ENCODE results near the gene FBXL2. TPM values are rescaled to one million over a fixed set of nuclear protein-coding genes. Genes with fewer than 3 reads are reported as not detected.
A peak's percentile ranks its signal among the peaks of the same experiment; 100 is the strongest.

Gene FBXL2, protein sequence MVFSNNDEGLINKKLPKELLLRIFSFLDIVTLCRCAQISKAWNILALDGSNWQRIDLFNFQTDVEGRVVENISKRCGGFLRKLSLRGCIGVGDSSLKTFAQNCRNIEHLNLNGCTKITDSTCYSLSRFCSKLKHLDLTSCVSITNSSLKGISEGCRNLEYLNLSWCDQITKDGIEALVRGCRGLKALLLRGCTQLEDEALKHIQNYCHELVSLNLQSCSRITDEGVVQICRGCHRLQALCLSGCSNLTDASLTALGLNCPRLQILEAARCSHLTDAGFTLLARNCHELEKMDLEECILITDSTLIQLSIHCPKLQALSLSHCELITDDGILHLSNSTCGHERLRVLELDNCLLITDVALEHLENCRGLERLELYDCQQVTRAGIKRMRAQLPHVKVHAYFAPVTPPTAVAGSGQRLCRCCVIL
- 10 to 100 TPM in 3 of 4 donors, 1 to 10 TPM in 1; 9.3 to 14.4 (median 12.2) TPM for total RNA-seq

DNA sequence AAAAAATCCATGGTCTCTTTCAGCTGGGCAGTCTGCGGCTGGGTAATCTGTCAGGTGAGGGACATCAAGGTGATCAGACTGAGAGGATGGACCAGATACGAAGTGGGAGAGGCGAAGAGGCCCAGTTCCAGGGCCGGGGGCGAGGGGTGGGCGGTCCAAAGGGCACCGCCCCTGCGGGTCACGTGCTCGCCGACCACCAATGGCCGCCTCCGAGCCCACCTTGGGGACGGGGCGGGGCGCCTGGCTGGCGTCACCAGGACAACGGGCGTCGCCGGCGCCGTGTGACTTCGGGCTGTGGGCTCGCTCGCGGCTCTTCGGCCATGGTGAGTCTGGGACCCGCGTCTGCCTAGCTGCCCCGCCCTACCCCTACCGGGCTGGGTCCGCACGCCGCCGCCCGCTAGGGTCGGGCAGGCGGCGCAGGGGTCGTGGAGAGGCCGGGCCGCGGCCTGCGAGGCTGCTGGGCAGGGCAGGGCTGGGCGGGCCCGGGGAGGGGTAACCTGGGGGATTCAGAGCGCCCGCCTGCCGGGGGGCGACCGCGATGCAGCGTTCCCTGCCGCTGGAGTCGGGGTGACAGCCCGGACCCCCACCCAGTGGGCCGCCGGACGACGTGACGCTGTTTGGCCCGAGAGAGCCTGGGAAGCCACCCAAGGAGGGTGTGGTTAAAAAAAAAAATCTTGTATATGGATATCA, at the start of gene FBXL2:
Gene FBXL2, plus strand, starts transcription at position 250 of the 690 bp plus-strand sequence. Its CDS starts 71 bp downstream, at position 321.
- H3K27ac ChIP-seq, result peak within 1 kb of the TSS in 2 of 4 donors; percentile 64 to 82
- H3K4me3 ChIP-seq, result peak within 1 kb of the TSS; percentile 65 to 91
- peak; percentile 86 for ATAC-seq
- peaks cover 0 to 1% (median 0%) of the 10 kb centered on the region in 3 donors for H3K9me3 ChIP-seq
- peak in 1 of 2 donors; percentile 40 for TF ChIP-seq POLR2A (IDR thresholded peaks at IDR 0.05)
- TF ChIP-seq EP300 (IDR thresholded peaks at IDR 0.05), result no peak
- TF ChIP-seq, protein P1, sequence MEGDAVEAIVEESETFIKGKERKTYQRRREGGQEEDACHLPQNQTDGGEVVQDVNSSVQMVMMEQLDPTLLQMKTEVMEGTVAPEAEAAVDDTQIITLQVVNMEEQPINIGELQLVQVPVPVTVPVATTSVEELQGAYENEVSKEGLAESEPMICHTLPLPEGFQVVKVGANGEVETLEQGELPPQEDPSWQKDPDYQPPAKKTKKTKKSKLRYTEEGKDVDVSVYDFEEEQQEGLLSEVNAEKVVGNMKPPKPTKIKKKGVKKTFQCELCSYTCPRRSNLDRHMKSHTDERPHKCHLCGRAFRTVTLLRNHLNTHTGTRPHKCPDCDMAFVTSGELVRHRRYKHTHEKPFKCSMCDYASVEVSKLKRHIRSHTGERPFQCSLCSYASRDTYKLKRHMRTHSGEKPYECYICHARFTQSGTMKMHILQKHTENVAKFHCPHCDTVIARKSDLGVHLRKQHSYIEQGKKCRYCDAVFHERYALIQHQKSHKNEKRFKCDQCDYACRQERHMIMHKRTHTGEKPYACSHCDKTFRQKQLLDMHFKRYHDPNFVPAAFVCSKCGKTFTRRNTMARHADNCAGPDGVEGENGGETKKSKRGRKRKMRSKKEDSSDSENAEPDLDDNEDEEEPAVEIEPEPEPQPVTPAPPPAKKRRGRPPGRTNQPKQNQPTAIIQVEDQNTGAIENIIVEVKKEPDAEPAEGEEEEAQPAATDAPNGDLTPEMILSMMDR (IDR thresholded peaks at IDR 0.05), result no peak
- TF ChIP-seq POLR2AphosphoS5 (IDR thresholded peaks at IDR 0.05), result peak; percentile 23
- 1 to 20% methylated on average over 2 to 17 of the region's 63 CpGs for WGBS, 2 donors (ENCODE audit: low coverage in 1 of 2)
- no peaks in the 10 kb centered on the region for H3K36me3 ChIP-seq
- peaks cover 4% of the 10 kb centered on the region for H3K27me3 ChIP-seq
- peaks cover 0 to 26% (median 0%) of the 10 kb centered on the region in 3 donors for H3K4me1 ChIP-seq

DNA sequence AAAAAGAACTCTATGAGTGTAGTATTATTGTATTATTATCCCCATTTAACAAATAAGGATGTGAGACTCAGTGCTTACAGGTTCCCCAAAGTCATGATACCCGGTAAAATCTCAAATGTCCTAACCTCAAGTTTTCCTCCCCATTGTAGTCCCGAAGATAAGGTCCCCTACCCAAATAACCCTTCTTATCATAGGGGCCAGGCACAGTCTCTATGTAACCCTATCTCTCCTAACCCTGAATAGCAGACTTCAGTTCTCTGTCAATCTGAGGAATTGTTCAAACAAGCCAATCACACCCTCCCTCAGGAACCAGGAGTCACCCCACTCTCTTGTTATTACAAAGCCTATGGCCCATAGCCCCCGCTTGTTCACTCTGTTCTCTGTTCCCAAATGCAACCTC, 48.2 kb upstream of the FBXL2 start:
- 91 to 96% methylated on average over 2 to 3 of the region's 3 CpGs for WGBS, 2 donors (ENCODE audit: low coverage in 1 of 2)
- no peak for TF ChIP-seq EP300 (IDR thresholded peaks at IDR 0.05)
- TF ChIP-seq POLR2A (IDR thresholded peaks at IDR 0.05), result no peak
- TF ChIP-seq, protein P1 (IDR thresholded peaks at IDR 0.05), result no peak
- no peak for TF ChIP-seq POLR2AphosphoS5 (IDR thresholded peaks at IDR 0.05)
- H3K27ac ChIP-seq, result no peak overlapping the region

DNA sequence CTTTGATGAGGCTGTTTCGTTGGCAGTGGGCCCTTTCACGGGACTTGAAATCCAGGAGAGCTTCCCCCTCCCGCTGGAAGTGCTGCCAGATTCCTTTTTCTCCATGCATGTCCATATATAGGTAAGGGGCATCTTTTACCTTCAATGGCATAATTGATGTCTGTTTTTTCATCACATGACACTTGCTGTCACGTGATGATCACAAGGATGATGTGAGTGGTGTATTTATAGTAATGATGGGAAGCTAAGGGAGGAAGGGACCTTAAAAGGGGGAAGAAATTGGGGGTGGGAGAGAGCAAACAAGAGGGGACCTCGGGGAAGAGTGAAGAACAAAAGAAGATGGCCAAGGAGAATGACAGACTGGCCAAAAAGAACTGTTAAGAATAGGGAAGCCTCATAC, 47.3 kb upstream of the FBXL2 start:
- H3K4me1 ChIP-seq, result no peaks in the 10 kb centered on the region
- TF ChIP-seq, protein P1 (IDR thresholded peaks at IDR 0.05), result no peak
- TF ChIP-seq POLR2A (IDR thresholded peaks at IDR 0.05) (no peak), POLR2AphosphoS5 (IDR thresholded peaks at IDR 0.05) (no peak), EP300 (IDR thresholded peaks at IDR 0.05) (no peak)
- no peaks in the 10 kb centered on the region for H3K36me3 ChIP-seq
- H3K4me3 ChIP-seq, result no peak overlapping the region
- ATAC-seq, result no peak
- WGBS, 2 donors (ENCODE audit: low coverage in 1 of 2), result 22 to 55% methylated on average over 3 to 4 of the region's 5 CpGs
- no peaks in the 10 kb centered on the region for H3K27me3 ChIP-seq
- H3K27ac ChIP-seq, result no peak overlapping the region
- no peaks in the 10 kb centered on the region for H3K9me3 ChIP-seq

More for the DNA sequence above, 48.2 kb upstream of the FBXL2 start:
- Histone ChIP-seq H3K9me3 (no peaks in the 10 kb centered on the region), H3K36me3 (no peaks in the 10 kb centered on the region), H3K4me1 (no peaks in the 10 kb centered on the region), H3K27me3 (no peaks in the 10 kb centered on the region), H3K4me3 (no peak overlapping the region)
- ATAC-seq, result no peak

DNA sequence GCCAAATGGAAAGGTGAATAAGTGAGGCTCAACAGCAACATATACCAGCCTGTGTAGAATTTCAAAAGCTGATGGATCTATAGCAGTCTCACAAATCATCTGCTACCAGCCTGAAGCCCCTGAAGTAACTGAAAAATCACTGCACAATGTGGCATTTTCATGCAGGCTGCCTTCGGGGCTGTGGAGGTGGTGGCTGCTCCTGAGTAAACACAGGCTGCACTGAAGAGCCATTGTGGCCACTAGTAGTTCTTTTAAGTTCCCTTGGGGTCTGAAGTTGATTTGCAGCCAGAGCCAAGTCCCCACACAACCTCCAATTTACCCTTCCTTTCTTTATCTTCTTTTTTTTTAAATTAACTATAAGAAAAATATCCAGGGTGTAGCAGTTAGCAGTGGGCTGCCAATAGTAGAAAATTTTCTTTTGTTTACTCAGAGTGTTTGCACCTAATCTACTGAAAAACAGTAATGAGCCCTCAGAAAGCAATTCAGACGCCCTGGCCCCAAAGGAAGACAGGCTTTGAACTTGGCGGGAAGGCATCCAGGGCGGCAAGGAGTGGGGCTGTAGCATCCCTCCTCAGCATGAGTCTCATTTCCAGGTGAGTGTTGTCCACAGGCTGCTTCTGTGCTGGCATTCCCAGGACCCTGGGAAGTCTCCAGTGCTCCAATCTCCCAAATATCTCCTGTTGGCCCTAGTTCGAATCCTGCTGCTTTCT, 45.3 kb upstream of the FBXL2 start:
- Histone ChIP-seq H3K9me3 (no peaks in the 10 kb centered on the region), H3K27me3 (no peaks in the 10 kb centered on the region), H3K27ac (no peak overlapping the region), H3K36me3 (no peaks in the 10 kb centered on the region), H3K4me3 (no peak overlapping the region), H3K4me1 (no peaks in the 10 kb centered on the region)
- ATAC-seq, result no peak
- 43 to 44% methylated on average over 4 to 5 of the region's 5 CpGs for WGBS, 2 donors (ENCODE audit: low coverage in 1 of 2)
- no peak for TF ChIP-seq POLR2AphosphoS5 (IDR thresholded peaks at IDR 0.05)
- no peak for TF ChIP-seq POLR2A (IDR thresholded peaks at IDR 0.05)
- no peak for TF ChIP-seq EP300 (IDR thresholded peaks at IDR 0.05)
- TF ChIP-seq, protein P1 (IDR thresholded peaks at IDR 0.05), result no peak
